AG04449 (cell line): ENCODE results near the gene NCOA3.

Experiments
- CTCF ChIA-PET: fragments of 350-600 bp; formaldehyde crosslinking; extraction: SDS; loops from one replicate; lab custom pipeline; 2021; ENCODE audit warnings: antibody characterized with exemption; lab: Yijun Ruan, JAX
- POLR2A ChIA-PET: fragments of 400-600, 350-600 bp; formaldehyde crosslinking; extraction: SDS; loops from one replicate; lab custom pipeline; 2020; ENCODE audit warnings: antibody characterized with exemption, inconsistent platforms; lab: Yijun Ruan, JAX
- DNase-seq: peaks from one replicate; pipeline ENCODE4 v3.0.0-alpha.2; 2010; ENCODE audit warnings: low read depth, low spot score
- H3K4me3 ChIP-seq: 2 replicates; pipeline ENCODE4 v1.5.1; 2011; ENCODE audit warnings: low read depth, mild to moderate bottlenecking, control low read depth, low read length
- CTCF ChIP-seq: IDR thresholded peaks from one replicate; pipeline ENCODE4 v1.5.1; 2011; ENCODE audit warnings: mild to moderate bottlenecking, moderate library complexity, low read length, control low read depth, inconsistent platforms; ENCODE audit not compliant: insufficient read depth; ENCODE audit errors: missing control alignments

The NCOA3 gene

GRCh38 chr20:47614703-47615309 lies 113.1 kb downstream of the NCOA3 start:
- ChIA-PET CTCF (interaction anchor here (1.0 to 2.9 kb wide), 5 partner anchors 8 to 342 kb away, joined by 3 to 16 read pairs (median 3); no protein-coding TSS in a partner anchor), POLR2A (no interaction called here)
- no peak for TF ChIP-seq CTCF
- no peak overlapping the region for H3K4me3 ChIP-seq
- DNase-seq = no peak

GRCh38 chr20:47618479-47618878 lies 116.8 kb downstream of the NCOA3 start:
- no peak overlapping the region for H3K4me3 ChIP-seq
- ChIA-PET POLR2A (no interaction called here), CTCF (interaction anchor here (1.2 to 5.3 kb wide), 3 partner anchors 235 to 413 kb away, joined by 3 to 76 read pairs (median 33); no protein-coding TSS in a partner anchor)
- no peak for TF ChIP-seq CTCF
- DNase-seq = no peak

- POLR2A ChIA-PET = interaction anchor here (0.7 to 1.2 kb wide), 2 partner anchors 119 to 270 kb away, joined by 3 read pairs; partner anchors contain the start of gene NCOA3
- no peak overlapping the region for H3K4me3 ChIP-seq
Observed at GRCh38 chr20:47620808-47621805, 119.4 kb downstream of the NCOA3 start.

GRCh38 chr20:47622118-47622665 lies 120.5 kb downstream of the NCOA3 start:
- no peak for DNase-seq
- H3K4me3 ChIP-seq = no peak overlapping the region
- POLR2A ChIA-PET = no interaction called here
- CTCF ChIA-PET = interaction anchor here (0.5 to 5.3 kb wide), 19 partner anchors 8 to 428 kb away, joined by 3 to 76 read pairs (median 8); partner anchors contain the start of gene NCOA3
- no peak for TF ChIP-seq CTCF

More at GRCh38 chr20:47620808-47621805, 119.4 kb downstream of the NCOA3 start:
- CTCF ChIA-PET = interaction anchor here (0.6 to 5.3 kb wide), 42 partner anchors 8 to 1786 kb away, joined by 3 to 76 read pairs (median 4); partner anchors contain the start of gene NCOA3
- no peak for DNase-seq
- TF ChIP-seq CTCF = peak; percentile 46

- POLR2A ChIA-PET = no interaction called here
- DNase-seq = no peak
- CTCF ChIA-PET = interaction anchor here (0.6 to 3.0 kb wide), 14 partner anchors 9 to 866 kb away, joined by 3 to 27 read pairs (median 4); partner anchors contain the start of gene NCOA3
- no peak overlapping the region for H3K4me3 ChIP-seq
- no peak for TF ChIP-seq CTCF
Observed at GRCh38 chr20:47623206-47623605, 121.5 kb downstream of the NCOA3 start.
